GM19328 (cell line): ENCODE data around the gene SLC2A9.

Source experiments
- ATAC-seq: cut with Tn5 transposase; IDR thresholded peaks from one replicate; pipeline ENCODE4 v1.9.1; 2021; ENCODE audit warnings: mild to moderate bottlenecking, moderate library complexity; ENCODE audit not compliant: unreplicated experiment

Gene SLC2A9

DNA sequence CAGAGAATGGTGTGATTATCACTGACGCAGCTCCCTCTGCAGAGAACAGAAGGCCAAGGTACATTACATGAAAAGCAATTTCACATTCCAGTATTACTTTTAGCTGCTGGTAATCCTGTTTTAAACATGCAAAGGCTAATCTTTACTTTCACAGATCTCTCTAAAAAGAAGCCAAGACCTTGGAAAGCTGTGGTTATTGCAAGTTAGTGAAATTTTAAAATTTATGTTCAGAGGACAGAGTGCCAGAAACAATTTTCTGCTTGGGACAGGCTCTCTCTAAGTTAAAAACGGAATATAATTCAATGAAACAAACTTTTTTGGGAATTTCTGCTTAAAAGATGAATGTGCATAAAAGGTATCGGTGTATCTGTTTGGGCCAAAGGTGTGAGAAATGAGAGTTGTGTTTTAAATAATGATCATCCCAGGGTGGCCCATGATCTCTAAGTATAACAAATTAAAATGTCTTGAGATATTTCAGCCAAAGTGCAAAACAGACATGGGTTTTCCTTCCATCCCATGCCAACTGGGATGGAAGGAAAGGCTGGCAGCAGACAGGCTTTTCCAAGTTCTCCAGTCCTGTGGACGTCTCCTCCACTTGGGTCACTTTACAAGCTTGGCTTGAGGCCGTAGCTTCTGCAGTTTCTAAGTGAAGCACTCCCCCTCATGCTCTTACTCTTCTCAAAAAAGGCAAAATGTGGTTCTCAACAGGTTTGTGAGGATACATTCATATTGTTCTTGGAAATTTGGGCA is 121.8 kb downstream of the SLC2A9 start:
- no peak for ATAC-seq

DNA sequence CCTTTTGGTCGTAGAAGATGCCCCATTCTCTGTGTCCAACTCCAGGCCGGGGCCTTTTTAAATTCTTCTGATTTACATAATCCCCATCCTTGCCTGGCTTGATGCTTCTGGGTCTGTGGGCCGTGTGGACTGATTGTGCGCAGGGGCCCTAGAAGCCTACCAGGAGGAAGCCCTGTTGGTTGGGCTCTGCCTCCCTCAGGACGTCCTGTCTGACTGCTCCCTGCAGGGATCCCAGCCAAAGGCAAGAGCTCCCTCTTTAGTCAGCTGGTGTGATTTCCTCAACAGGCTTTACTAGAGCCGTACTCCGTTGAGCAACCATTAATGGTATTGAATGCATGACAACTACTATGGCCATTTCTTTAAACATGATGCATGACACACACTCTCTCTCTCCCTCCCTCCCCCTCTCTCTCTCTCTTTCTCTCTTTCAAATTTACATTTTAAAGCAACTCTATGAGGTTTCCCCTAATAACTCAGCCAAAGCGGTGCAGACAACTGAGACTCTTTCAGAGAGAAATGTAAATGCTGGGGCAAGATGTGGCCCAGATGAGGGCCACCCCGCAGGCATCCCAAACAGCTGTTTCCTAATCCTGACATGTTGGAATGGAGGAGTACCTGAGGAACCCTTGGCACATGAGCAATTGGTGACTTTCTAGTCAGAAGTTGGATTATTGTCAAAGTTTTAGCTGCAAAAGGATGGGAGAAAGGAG is 122.5 kb downstream of the SLC2A9 start:
- ATAC-seq: no peak

GRCh38 chr4:9895333-9895705 is 126.0 kb downstream of the SLC2A9 start:
- no peak for ATAC-seq

DNA sequence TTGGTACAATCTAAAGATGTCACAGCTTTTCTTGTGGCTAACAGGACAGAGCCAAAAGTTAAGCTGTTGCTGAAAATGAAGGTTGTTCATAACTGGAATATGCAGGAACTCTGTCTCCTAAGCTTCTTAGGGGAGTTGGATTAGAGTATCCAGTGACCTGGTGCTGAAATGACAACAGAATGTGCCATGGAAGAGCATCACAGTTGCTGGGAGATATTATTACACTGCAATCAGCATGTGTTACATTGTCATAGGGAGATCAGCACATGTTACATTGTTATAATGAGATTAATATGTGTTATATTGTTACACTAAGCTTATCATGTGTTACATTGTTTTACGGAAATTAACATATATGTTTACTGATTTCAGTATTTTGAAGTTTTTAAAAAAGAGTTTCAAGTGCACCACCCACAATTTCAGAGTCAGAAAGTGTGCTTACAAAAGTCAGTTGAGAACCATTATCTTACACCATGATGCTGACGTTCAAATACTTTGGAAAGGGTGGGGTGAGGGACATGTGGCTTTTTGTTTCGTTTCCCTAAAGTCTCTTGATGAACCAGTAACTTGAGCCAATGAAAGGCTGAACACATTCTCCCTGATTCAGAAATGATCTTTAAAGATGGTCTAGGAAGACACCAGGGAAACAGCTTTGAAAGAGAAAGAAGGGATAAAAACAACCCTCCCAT is 126.5 kb downstream of the SLC2A9 start:
- no peak for ATAC-seq

- no peak for ATAC-seq
Measured at GRCh38 chr4:9893329-9894108, 127.8 kb downstream of the SLC2A9 start.

- ATAC-seq: no peak
Measured at GRCh38 chr4:9891740-9892139, 129.6 kb downstream of the SLC2A9 start.

- ATAC-seq: no peak
Measured at GRCh38 chr4:9891056-9891455, 130.2 kb downstream of the SLC2A9 start.

GRCh38 chr4:9889306-9889705 is 132.0 kb downstream of the SLC2A9 start:
- no peak for ATAC-seq

DNA sequence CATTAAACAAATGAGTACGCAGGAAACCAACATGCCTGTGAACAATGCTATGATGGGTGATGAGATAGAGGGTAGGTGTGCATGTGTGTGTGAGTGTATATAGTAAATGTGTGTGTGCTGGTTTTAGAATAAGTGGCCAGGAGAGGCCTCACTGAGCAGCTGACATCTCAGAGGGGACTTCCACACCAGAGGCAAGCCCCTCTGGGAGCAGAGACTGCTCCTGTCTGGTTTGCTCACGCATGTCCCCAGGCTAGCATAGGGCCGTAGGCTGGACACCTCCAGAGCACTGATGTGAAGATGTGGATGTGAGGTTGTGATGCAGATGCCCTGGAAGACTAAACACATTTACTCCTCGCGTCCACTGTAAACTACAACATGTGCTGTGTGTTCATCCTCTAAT is 135.3 kb downstream of the SLC2A9 start:
- ATAC-seq: no peak

DNA sequence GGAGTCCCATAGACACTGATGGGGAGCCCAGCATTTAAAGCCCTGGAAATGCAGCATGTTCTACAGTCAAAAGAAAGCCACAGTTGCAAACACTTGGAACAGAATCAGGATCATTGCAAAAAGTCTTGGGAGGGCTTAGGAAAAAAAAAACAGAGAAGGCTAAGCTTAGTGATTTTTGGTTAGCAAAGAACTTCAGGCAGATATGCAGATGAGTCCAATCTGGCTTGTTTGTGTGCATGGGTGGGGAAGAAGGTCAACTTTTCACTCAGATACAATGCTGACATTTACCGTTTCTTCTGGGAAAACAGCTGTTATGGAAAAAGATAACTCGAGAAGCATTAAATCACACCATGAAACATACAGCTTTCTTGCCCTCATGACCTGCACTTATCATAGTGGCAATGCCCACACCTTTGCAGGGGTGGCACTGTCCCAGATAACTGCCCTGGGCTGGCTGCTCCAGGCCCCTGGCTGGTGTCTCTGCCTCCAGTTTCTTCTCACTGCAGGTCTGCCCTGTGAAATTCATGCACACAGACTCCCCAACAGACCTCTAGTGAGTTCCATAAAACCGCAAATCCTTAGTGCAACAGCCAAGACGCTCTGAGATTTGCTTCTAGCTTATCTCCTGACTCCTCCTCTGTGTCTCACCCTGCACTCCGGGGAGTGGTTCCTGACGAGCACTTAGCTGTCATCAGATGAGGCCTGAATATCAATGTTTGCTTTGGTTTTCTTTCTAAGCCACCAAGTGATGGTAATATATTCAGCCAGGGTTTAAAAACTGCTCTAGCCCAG is 140.7 kb downstream of the SLC2A9 start:
- no peak for ATAC-seq

- no peak for ATAC-seq
Measured at GRCh38 chr4:9877123-9877522, 144.2 kb downstream of the SLC2A9 start.

GRCh38 chr4:9875516-9875915 is 145.8 kb downstream of the SLC2A9 start:
- ATAC-seq: no peak

DNA sequence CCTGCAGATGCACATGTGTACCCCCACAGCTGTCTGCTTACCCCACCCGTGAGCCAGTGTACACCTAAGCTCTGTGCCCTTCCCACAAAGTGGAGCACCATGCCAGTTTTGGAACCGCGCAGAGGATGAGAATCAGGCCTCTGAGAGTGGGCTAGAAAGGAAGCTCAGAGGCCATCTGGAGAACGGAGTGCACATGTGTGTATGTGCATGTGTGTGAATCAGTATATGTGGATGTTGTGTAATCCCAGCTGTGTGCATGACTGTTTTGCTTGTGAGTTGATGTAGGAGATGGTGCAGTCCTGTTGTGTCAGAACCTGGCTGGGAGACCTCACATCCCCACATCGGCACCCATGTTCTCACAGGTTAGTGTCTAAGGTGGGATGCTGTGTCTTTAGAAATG is 146.9 kb downstream of the SLC2A9 start:
- ATAC-seq: no peak

GRCh38 chr4:9870165-9870790 is 151.0 kb downstream of the SLC2A9 start:
- ATAC-seq: no peak

- ATAC-seq: no peak
Measured at GRCh38 chr4:9867751-9868425, 153.4 kb downstream of the SLC2A9 start.

DNA sequence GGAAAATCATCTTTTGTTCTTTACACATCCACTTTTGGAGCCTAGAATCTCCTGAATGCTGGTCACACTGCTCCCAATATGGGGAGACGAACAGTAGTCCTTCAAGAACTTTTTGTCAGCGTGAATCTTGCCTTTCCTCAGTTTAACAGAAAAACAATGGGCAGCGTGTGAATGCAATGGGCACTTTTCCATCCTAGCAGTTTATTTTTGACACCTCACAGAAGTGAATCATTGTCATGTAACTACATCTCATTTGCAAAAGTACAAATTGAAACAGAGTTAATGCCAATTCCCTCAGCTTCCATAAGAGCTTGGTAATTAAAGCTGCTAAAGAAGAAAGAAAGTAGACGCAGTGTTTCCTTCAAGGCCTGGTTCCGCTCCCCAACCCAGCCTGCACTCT is 154.4 kb downstream of the SLC2A9 start:
- ATAC-seq: no peak

- no peak for ATAC-seq
Measured at GRCh38 chr4:9861561-9861960, 159.7 kb downstream of the SLC2A9 start.

DNA sequence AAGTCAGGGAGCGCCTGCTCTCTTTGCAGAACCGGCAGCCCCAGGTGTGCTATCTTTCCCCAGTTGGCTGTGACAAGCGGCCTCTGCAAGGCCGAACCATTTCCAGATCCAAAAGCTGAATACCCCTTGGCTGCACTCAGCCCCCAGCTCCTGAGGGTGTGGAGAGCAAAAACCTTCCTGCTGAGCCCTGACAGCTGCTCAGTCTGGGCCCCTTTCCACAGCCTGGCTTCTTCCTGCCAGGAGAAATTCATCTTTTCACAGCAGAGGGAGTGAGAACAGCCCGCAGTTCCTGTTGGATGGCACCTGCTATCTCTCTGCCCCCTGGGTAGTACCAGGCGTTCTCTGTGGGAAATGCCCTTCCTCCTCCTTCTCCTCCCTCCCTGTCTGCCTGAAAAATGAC is 161.5 kb downstream of the SLC2A9 start:
- ATAC-seq: no peak

GRCh38 chr4:9849538-9849920 is 171.8 kb downstream of the SLC2A9 start:
- no peak for ATAC-seq
